Keratinocyte (primary cell): ENCODE data around the gene MVB12B. TPM values are rescaled to one million over a fixed set of nuclear protein-coding genes. Genes with fewer than 3 reads are reported as not detected.

Experiments
- DNase-seq: peaks from one replicate; pipeline ENCODE4 v3.0.0-alpha.2; 2011; ENCODE audit warnings: low read depth, missing footprints, low spot score
- FAIRE-seq: peaks from 2 replicates; lab custom pipeline; 2011; peaks lifted over from hg19 to GRCh38; lab: Jason Lieb, UNC
- H2AFZ ChIP-seq: 2 replicates; pipeline ENCODE4 v1.6.0; 2012; ENCODE audit warnings: low read length, control low read depth, inconsistent platforms; ENCODE audit not compliant: control insufficient read depth
- H3K27ac ChIP-seq: 2 replicates; pipeline ENCODE4 v1.5.1; 2011; ENCODE audit warnings: low read length; ENCODE audit not compliant: control insufficient read depth, insufficient read depth
- H3K27me3 ChIP-seq: 3 replicates; pipeline ENCODE4 v1.6.0; 2011; ENCODE audit warnings: low read length; ENCODE audit not compliant: control insufficient read depth, insufficient read depth; ENCODE audit errors: extremely low read depth
- H3K36me3 ChIP-seq, 2 experiments: 2 replicates in 1 of 2; 3 replicates in 1 of 2; pipeline ENCODE4 v1.5.1; 2011; ENCODE audit warnings: low read length in 2 of 2, mild to moderate bottlenecking in 1 of 2; ENCODE audit not compliant: control insufficient read depth in 2 of 2, insufficient read depth in 2 of 2; ENCODE audit errors: extremely low read depth in 1 of 2
- H3K4me1 ChIP-seq: 3 replicates; pipeline ENCODE4 v1.5.1; 2011; ENCODE audit warnings: low read length; ENCODE audit not compliant: control insufficient read depth, insufficient read depth; ENCODE audit errors: extremely low read depth
- H3K4me2 ChIP-seq: 3 replicates; pipeline ENCODE4 v1.6.0; 2011; ENCODE audit warnings: low read depth, low read length; ENCODE audit not compliant: control insufficient read depth, insufficient read depth; ENCODE audit errors: extremely low read depth
- H3K4me3 ChIP-seq, 3 experiments: fragments of 200-600 bp in 1 of 3; sonication (generic) in 1 of 3; 2 replicates in 2 of 3; 3 replicates in 1 of 3; pipeline ENCODE4 v1.5.1; 2011 to 2016; ENCODE audit warnings: low read length in 3 of 3, mild to moderate bottlenecking in 3 of 3, control low read depth in 2 of 3, inconsistent platforms in 1 of 3, low read depth in 1 of 3, mixed read lengths in 1 of 3, mixed run types in 1 of 3, moderate library complexity in 1 of 3; ENCODE audit not compliant: control insufficient read depth in 2 of 3, insufficient read depth in 2 of 3; ENCODE audit errors: extremely low read depth in 1 of 3
- H3K79me2 ChIP-seq: 2 replicates; pipeline ENCODE4 v1.6.0; 2012; ENCODE audit warnings: low read length; ENCODE audit not compliant: control insufficient read depth, insufficient read depth
- H3K9ac ChIP-seq: 3 replicates; pipeline ENCODE4 v1.6.0; 2011; ENCODE audit warnings: low read length; ENCODE audit not compliant: control insufficient read depth, insufficient read depth; ENCODE audit errors: extremely low read depth
- H3K9me1 ChIP-seq: 3 replicates; pipeline ENCODE4 v1.6.0; 2011; ENCODE audit warnings: low read length; ENCODE audit not compliant: control insufficient read depth, insufficient read depth; ENCODE audit errors: extremely low read depth
- H3K9me3 ChIP-seq: 2 replicates; pipeline ENCODE4 v1.5.1; 2012; ENCODE audit warnings: low read depth, low read length; ENCODE audit not compliant: control insufficient read depth
- H4K20me1 ChIP-seq: 3 replicates; pipeline ENCODE4 v1.6.0; 2011; ENCODE audit warnings: low read length; ENCODE audit not compliant: control insufficient read depth, insufficient read depth; ENCODE audit errors: extremely low read depth
- EZH2 ChIP-seq: IDR thresholded peaks from one replicate; pipeline ENCODE4 v1.6.1; 2012; ENCODE audit warnings: inconsistent platforms, mild to moderate bottlenecking, low read length, moderate library complexity
- dilution Hi-C: fragments of 300-500 bp; cut with MboI; formaldehyde crosslinking; loops from one replicate; pipeline ENCODE4 v1.7.0; 2020; ENCODE audit warnings: low sequenced_read_pairs; ENCODE audit not compliant: extremely low pct_ligation_motif_present
- polyA plus RNA-seq, 5 experiments: library from polyadenylated mRNA; depleted of rRNA in 3 of 5; stranded (reverse) in 3 of 5; stranded (forward) in 1 of 5; unstranded in 1 of 5; fragments of >200 nt; gene quantifications; 1 replicate in 1 of 5; 2 replicates in 3 of 5; 3 replicates in 1 of 5; pipeline versions ENCODE4 v1.2.1 to v1.2.3, GENCODE V29; 2011 to 2012; ENCODE audit warnings: missing spikeins in 2 of 5, low read depth in 1 of 5, low replicate concordance in 1 of 5
- TF ChIP-seq, protein P1 (sequence below), 3 experiments: IDR thresholded peaks in 1 of 3; conservative IDR thresholded peaks in 1 of 3; optimal IDR thresholded peaks in 1 of 3; 2 replicates in 2 of 3; 3 replicates in 1 of 3; pipeline versions ENCODE3 to v1.5.1; 2011; ENCODE audit warnings: low read length in 3 of 3, mild to moderate bottlenecking in 3 of 3, moderate library complexity in 2 of 3, control low read depth in 1 of 3, inconsistent platforms in 1 of 3; ENCODE audit not compliant: insufficient read depth in 2 of 3; ENCODE audit errors: extremely low read depth in 1 of 3

The MVB12B gene
- polyA plus RNA-seq, 1 donor (not counting 4 experiments of a cell fraction or from before 2014, with no cell fraction given), result 1.2 TPM

DNA sequence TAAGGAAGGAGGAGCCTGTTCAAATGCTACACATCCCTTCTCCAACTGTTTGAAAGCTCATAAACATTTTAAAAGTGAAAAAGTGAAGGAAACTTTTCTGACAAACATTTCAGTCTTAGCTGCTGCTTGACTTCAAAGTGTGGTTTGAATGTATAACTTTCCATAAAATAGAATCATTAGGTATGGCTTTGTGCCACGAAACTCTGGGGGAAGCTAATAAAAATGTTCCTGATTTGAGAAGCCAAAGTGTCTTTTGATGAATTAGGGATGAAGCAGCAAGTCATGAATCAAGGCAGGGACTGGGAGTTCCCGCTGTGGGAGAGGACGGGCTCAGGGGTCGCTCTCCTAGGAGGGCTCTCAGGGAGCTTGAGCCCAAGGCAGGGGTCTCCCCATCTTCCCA lies 15.3 kb downstream of the MVB12B start:
- Histone ChIP-seq H3K4me1 (peaks cover 3% of the 10 kb centered on the region), H3K27ac (no peak overlapping the region), H4K20me1 (no peaks in the 10 kb centered on the region), H3K79me2 (no peaks in the 10 kb centered on the region), H3K9ac (no peak overlapping the region), H3K36me3 (no peaks in the 10 kb centered on the region), H3K9me1 (no peaks in the 10 kb centered on the region), H3K4me3 (no peak overlapping the region), H3K4me2 (no peak overlapping the region), H3K9me3 (no peaks in the 10 kb centered on the region), H3K27me3 (no peaks in the 10 kb centered on the region), H2AFZ (no peak overlapping the region)
- TF ChIP-seq, protein P1, sequence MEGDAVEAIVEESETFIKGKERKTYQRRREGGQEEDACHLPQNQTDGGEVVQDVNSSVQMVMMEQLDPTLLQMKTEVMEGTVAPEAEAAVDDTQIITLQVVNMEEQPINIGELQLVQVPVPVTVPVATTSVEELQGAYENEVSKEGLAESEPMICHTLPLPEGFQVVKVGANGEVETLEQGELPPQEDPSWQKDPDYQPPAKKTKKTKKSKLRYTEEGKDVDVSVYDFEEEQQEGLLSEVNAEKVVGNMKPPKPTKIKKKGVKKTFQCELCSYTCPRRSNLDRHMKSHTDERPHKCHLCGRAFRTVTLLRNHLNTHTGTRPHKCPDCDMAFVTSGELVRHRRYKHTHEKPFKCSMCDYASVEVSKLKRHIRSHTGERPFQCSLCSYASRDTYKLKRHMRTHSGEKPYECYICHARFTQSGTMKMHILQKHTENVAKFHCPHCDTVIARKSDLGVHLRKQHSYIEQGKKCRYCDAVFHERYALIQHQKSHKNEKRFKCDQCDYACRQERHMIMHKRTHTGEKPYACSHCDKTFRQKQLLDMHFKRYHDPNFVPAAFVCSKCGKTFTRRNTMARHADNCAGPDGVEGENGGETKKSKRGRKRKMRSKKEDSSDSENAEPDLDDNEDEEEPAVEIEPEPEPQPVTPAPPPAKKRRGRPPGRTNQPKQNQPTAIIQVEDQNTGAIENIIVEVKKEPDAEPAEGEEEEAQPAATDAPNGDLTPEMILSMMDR (optimal IDR thresholded peaks at IDR 0.05 in 1 of 3, IDR thresholded peaks at IDR 0.05 in 1 of 3, conservative IDR thresholded peaks at IDR 0.05 in 1 of 3; ENCODE audit: extremely low read depth in 1 of 3, insufficient read depth in 2 of 3, low read length in 3 of 3), result no peak
- no peak for TF ChIP-seq EZH2
- no peak for DNase-seq
- no peak for FAIRE-seq
- dilution Hi-C loops, result no loop called here

DNA sequence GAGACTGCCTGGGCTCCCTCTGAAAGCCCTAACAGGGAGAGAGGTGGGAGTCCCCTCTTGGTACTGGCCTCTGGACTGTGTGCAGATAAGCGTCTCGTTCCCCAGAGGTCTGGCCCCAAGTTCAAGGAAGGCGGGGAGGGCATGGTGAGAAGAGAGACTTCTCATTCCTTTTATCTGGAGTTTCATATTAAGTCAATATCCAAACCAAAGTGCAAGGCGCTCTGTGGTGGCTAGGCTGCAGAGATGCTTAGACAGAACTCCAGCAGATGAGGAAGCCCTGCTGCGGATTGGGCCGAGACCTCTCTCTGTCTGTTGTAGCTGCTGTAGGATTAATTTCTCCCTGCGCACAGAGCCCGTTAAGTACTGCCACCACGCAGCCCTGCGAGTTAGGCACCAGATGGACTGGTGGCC lies 16.0 kb downstream of the MVB12B start:
- H3K4me1 ChIP-seq, result peaks cover 10% of the 10 kb centered on the region
- TF ChIP-seq EZH2, result no peak
- TF ChIP-seq, protein P1 (optimal IDR thresholded peaks at IDR 0.05 in 1 of 3, IDR thresholded peaks at IDR 0.05 in 1 of 3, conservative IDR thresholded peaks at IDR 0.05 in 1 of 3; ENCODE audit: extremely low read depth in 1 of 3, insufficient read depth in 2 of 3, low read length in 3 of 3), result no peak
- no peak overlapping the region for H3K9ac ChIP-seq
- dilution Hi-C loops, result no loop called here
- no peaks in the 10 kb centered on the region for H3K79me2 ChIP-seq
- DNase-seq (no peak), FAIRE-seq (no peak)
- H3K9me1 ChIP-seq, result no peaks in the 10 kb centered on the region
- no peaks in the 10 kb centered on the region for H3K9me3 ChIP-seq
- H3K4me3 ChIP-seq, result no peak overlapping the region
- H3K36me3 ChIP-seq, result no peaks in the 10 kb centered on the region
- no peaks in the 10 kb centered on the region for H3K27me3 ChIP-seq
- no peak overlapping the region for H2AFZ ChIP-seq
- H4K20me1 ChIP-seq, result no peaks in the 10 kb centered on the region
- H3K27ac ChIP-seq, result no peak overlapping the region
- H3K4me2 ChIP-seq, result no peak overlapping the region
